GM18511 (cell line): Measurements from ENCODE around the gene DND1.
"Not testable (repeated sequence)": the region's sequence is repeated elsewhere in the genome, so short reads cannot be mapped to it uniquely, and the experiment has no call there.

Experiments
- ATAC-seq: cut with Tn5 transposase; IDR thresholded peaks from one replicate; pipeline ENCODE4 v1.9.1; 2021; ENCODE audit warnings: mild to moderate bottlenecking, moderate library complexity; ENCODE audit not compliant: unreplicated experiment

Gene DND1

DNA sequence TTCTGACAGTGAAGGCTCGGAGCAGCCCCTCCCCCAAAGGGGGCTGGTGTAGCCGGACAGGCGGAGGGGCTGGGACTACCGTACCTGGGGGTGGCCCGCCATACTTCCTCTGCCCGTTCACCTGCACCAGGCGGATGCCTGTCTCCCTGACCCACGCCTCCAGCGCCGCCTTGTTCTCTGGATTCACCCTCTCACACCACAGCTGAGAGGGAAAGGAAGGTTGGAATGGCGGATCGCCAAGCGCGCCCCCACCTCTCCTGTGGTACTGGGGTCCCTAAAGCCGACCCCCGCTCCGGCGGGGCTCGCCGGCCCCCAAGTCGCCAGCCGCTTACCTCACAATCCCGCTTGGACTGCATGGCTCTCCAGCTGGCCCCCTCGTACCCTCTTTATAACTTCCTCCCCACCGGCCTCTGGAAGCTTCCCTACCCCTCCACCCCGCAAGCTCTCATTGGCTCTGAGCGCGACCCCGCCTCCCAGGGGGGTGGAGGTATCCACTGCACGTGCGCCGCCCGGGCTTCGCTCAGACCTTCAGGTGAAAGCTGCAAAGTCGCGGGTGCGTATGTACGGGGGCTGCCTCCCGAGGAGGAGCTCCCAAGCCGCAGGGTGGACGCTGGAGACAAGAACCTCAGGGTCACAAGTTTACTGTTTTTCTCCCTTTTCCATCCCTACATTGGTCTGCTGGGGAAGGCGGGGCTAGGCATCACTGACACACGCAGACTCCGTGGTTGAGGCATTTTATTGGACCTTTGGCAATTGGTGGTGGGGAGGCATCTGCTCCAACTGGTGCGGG is at the start of gene DND1:
TSS of gene DND1 (minus strand) at position 390 of the 790 bp plus-strand sequence. CDS start at position 356, 34 bp downstream.
- no peak for ATAC-seq

DNA sequence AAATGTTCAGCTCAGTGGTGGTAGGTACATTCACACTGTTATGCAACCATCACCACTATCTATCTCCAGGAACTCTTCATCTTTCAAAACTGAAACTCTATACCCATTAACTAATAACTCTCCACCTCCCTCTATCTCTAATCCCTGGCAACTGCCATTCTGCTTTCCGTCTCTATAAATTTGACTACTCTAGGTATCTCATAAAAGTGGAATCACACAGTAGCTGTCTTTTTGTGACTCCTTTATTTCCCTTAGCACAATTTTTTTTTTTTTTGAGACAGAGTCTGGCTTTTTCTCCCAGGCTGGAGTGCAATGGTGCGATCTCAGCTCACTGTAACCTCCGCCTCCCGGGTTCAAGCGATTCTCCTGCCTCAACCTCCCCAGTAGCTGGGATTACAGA is 48.0 kb upstream of the DND1 start:
- not testable (repeated sequence) for ATAC-seq

DNA sequence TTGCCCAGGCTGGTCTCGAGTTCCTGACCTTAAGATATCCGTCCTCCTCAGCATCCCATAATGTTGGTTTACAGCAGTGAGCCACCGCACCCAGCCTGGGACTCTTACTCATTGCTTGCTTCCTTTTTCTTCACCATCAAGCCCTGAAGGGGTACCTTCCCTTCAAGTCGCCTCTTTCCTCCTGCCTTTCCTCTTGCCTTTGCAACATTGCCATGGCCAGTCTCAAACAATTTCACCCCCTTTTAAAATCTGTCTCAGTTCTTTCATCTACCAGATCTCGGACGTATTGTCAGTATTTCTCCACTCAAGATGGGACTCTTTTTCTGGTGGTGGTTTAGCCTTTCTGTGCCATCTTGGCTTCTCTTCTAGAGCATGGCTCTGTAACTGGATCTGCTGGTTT is 47.4 kb upstream of the DND1 start:
- peak; percentile 21 for ATAC-seq

DNA sequence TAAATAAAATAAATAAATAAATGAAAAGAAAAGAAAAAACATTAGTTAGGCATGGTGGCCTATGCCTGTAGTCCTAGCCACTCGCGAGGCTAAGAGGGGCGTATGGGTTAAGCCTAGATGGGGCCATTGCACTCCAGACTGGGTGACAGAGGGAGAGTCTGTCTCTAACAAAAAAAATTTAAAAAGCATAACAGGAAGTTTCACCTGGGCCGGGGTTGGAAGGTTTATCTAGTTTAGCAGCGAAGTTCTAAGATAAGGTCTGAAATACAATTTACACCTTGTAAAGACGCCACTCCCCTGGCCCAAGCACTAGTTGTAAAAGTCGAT is 44.9 kb upstream of the DND1 start:
- ATAC-seq, result no peak

DNA sequence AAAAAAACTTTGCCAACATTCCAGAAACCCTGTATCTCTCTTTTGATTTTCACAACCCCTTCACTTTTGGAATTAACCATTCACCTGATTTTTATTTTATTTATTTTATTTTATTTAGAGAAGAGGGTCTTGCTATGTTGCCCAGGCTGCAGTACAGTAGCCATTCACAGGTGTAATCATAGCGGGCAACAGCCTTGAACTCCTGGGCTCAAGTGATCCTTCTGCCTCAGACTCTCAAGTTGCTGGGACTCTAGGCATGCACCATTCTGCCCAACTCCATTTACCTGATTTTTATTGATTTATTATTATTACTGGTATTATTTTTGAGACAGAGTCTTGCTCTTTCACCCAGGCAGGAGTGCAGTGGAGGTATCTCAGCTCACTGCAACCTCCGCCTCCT is 42.9 kb upstream of the DND1 start:
- ATAC-seq, result not testable (repeated sequence)

DNA sequence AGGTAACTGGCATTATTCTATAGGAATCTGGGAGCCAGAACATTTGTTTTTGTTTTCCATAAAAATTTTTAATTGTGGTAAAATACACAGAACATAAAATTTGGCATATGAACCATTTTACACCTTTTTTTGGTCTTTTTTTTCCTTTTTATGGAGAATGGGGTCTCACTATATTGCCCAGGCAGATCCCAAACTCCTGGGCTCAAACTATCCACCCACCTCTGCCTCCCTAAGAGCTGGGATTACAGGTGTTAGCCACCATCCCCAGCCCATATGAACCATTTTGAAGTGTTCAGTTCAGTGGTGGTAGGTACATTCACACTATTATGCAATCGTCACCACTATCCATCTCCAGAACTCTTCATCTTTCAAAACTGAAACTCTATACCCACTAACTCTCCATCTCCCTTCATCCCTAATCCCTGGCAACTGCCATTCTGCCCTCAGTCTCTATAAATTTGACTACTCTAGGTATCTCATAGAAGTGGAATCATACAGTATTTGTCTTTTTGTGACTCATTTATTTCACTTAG is 40.3 kb upstream of the DND1 start:
- ATAC-seq, result no peak

DNA sequence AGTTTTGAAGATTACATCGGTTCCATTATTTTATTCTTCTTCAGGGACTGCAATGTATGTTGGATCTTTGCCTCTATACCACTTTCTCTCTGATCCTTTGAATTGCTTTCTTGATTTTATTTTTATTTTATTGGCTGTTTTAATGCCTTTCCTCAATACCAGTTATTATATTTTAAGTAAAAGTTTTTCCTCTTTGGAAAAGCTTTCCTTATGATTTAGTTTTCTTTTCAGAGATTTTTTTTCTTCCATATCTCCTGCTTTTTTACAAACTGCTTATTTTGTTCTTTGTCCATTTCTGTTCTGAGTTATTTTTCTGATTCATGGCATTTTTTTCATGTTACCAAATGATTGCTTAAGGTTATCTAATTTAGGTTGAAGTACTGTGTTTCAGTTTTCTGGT is 38.4 kb upstream of the DND1 start:
- no peak for ATAC-seq

DNA sequence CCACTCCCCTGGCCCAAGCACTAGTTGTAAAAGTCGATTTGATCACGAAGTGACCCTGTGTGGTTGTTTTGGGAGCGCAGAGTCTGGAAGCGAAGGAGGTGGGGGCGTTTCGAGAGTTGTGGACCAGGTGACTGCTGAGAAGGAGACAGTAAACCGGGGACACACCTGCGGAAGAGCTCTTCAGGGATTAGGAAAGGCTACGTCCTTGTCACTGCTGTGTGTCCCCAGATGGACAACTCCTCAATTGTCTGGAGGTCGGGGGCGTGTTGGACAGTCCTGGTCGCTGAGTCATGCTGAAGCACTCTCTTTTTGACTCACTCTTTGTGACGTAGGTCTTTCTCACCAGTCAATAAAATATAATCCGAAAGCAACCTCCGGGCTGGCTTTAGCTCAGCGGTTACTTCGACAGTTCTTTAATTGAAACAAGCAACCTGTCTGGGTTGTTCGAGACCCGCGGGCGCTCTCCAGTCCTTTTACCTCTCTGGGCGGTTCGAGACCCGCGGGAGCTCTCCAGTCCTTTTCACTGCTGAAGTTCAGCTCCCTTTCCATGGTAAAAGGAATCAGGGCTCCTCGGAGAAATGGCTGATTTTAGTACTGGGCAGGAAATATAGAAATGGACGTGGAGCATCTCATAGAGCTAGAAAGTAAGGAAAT is 37.6 kb upstream of the DND1 start:
- ATAC-seq, result peak; percentile 93

DNA sequence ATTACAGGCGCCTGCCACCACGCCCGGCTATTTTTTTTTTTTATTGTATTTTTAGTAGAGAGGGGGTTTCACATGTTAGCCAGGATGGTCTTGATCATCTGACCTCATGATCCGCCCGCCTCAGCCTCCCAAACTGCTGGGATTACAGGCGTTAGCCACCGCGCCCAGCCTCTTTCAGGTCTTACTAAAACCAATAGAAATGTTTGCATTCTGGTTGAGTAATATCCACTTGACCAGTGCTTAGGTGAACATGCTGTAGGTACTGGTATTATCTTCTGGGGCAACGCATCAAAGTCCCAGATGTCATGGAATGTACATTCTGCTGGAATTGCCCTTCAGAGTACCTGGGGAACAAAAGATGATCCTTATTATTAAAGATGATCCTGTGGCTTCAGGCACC is 35.4 kb upstream of the DND1 start:
- not testable (repeated sequence) for ATAC-seq

DNA sequence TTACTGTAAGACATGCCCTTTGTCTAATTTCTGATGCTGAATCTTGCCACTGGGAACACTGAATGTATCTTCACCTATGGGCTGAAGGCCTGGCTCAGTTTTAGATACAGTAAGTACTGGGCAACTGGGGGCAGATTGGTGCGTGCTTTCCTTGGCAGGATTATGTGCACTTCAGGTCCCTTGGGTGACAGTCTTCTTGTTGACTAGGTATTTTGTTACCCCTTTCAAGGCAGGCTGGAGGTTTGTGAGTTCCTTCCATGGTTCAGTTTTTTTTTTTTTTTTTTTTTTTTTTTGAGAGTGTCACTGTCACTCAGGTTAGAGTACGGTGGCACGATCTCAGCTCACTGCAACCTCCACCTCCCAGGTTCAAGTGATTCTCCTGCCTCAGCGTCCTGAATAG is 34.4 kb upstream of the DND1 start:
- no peak for ATAC-seq

DNA sequence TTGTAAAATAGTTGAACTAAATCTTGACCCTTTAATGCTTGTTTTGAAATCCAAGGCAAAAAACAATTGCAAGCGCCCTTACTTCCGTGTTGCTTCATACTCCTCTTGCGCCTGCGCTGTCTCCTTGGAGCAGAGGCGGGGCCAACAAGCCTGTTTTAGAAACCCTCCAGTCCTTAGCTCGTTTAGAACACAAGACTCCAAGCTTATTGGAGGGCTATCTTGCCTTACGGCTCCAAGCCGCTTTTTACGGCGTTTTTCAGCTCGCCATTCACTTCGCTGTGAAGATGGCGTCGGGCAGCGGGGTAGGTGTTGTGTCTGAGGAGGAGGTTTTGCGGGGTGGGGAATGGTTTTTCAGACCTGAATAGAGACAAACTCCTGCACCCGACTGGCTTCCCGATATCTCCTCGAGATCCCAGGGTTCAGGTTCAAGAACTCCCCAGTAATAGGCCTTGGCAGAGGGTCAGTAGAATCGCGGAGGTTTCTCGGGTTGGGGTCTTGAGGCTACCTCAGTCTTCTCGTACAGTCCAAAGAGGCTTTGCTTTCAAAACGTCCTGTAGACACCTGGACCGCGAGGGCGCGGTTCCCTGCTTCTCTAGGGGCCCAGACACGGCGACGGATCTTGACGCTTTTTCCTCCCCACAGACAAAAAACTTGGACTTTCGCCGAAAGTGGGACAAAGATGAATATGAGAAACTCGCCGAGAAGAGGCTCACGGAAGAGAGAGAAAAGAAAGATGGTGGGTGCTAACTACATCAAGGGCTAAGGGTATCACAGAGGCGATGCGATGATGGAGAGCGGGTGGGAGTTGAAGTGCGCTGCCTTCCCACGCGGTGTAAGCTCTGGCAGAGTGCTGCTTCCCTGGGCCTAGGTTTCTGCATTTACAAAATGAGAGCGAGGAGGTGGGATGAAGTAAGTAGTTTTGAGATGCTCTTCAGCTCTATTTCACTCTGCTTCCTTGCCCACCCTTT is 27.1 kb upstream of the DND1 start, which contains the start of gene ZMAT2:
TSS of gene ZMAT2 (plus strand) at position 271 of the 968 bp plus-strand sequence. CDS start at position 285, 14 bp downstream.
- ATAC-seq, result peak; percentile 99

DNA sequence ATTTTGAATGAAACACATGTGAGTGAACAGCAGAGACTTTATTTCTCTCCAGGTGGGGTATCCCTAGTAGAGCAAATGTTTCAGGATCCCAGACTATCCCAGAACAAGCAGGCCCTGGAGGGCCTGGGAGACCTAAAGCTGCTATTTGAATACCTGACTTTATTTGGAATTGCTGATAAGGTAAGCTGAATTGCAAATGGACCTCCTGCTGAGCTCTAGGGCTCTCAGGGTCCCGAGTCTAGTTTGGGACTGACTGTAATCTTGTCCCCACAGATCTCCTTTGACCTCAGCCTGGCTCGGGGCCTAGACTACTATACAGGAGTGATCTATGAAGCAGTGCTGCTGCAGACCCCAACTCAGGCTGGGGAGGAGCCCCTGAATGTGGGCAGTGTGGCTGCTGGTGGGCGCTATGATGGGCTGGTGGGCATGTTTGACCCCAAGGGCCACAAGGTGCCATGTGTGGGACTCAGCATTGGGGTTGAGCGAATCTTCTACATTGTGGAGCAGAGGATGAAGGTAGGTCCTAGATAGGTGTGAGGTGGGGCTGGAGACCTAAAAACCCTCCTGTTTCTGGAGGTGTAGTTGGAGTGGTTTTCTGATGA is 23.6 kb upstream of the DND1 start:
- ATAC-seq, result no peak

DNA sequence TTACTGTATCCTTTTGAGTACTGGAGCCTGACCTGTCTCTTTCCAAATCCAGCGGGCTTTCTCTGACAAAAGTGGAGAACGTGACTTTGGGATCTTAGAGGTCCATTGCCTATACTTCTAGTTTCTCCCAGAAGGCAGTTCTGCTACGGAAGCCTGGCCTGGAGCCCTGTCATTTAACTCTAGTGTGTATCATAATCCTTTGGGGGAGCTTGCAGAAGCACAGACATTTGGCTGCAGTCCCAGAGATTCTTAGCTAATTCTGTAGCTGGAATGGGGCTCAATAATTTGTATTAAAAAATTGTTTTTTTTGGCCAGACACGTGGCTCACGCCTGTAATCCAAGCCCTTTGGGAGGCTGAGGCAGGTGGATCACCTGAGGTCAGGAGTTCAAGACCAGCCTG is 20.9 kb upstream of the DND1 start:
- ATAC-seq, result no peak

DNA sequence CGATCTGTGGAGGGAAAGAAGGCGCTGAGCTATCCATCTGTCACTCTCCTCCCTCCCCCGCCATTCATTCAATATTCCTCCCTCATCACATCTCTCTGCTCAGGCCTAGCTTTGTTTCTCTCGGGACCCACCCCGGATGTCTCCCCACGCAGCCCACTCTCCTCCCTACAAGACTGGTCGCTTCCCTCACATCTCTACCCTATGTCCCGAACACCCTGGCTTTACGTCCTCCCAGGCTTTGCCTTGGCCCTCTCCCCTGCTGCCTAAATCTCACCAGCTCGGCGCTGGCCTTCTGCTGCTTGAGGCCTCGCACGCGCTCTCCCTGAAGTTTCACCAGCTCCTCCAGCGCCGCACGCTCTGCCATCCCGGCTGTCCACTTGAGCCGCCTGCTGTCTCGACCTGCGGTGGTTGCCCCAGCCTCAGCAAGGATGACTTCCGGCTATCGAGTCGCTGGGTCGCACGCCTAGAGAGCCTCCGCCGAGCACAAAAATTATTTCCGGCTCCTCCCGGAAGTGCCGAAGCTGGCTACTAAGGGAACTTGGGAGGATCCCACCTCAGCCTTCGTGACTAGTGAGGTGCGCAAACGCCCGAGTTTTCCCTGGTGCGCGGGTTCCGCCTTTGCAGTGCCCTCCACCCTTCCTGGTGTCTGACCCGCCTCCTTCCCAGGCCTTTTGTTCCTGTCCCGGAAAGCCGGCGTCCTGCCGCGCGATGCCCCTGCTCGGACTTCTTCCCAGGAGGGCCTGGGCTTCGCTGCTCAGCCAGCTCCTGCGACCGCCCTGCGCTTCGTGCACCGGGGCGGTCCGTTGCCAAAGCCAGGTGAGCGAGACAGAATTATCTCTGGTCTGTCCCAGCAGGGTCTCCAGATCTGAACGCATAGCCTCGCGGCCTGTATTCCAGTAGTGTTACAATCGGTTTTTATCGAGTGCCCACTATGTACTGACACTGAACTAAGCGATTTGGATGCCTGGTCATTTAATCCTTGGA is 17.9 kb upstream of the DND1 start, which contains the start of the genes HARS1 and HARS2:
TSS of gene HARS1 (minus strand) at position 430 of the 984 bp plus-strand sequence. CDS start at position 364, 66 bp downstream.
TSS of gene HARS2 (plus strand) at position 515 of the 984 bp plus-strand sequence. CDS start at position 709, 194 bp downstream.
- ATAC-seq, result peak; percentile 98

DNA sequence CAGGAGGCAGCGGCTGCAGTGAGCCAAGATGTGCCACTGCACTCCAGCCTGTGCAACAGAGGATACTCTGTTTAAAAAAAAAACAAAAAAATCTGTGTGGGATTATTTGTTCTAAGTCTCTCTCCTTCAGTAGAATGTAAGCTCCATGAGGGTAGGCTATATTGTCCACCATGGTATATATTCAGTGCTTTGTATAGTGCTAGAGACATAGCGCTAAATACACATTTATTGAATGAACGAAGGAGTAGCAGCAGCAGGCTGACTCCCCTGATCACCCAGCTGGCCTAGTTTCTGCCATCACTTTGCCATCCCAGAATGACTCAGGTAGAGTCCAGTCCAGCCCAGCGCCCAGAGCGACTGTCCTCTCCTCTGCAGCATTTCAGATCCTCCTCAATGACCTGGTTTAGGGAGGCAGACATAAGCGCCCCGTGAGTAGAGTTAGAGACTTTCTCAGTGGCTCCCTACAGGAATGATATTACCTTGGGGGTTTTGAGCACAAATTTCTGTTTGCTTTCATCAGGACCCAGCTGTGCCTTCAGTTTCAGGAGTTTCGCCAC is 17.1 kb upstream of the DND1 start:
- ATAC-seq, result peak; percentile 4

DNA sequence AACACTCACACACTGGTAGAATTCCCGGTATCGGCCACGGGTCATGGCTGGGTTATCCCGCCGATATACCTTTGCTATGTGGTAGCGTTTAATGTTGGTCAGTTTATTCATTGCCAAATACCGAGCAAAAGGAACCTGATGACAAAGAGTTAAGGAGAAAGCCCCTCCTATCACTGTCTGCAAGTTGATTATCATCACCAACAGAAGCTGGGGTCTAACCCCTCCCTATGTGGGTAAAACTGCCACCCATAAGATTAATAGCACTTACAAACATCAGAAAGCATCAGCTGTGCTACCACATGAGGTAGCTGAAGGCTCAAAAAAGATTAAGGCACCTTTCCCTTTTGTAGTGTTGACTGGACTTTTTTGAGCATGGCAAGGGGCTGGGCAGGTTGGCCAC is 5.6 kb upstream of the DND1 start:
- ATAC-seq, result no peak

DNA sequence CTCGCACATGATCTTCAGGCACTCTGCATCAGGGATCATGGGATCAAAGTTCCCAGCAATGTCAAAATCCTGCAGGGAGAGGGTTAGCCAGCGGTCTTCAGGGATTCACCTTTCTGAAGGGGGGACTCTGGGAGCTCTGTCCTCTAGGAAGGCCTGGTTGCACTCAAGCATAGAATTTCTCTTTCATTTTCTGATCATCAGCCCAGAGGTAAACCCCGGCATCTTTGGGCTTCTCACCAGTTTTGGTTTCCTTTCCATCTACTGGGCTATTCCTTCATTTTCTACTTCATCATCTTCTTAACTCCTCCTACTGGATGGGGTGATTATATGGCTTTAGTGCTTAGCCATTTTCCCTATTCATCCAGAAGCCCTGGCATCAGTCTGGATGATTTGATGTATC is 4.6 kb upstream of the DND1 start:
- ATAC-seq, result peak; percentile 72

DNA sequence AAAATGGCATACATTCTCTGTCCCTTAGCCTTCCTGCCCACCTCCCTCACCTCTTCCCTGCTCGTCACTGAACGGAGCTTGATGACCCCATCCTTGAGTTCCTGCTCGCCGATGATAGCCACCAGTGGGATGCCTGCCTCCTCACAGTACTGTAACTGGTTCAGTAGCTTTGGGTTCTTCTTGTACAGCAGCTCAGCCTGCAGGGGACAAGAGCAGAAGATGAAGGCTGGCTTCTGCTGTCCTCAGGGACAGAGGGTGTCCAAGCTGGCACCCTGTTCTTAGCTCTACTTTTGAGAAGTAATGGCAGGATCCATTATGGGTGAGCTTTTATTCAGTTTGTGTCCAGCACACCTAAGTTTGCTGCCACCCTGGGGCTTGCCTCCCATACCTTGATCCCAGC is 1.3 kb upstream of the DND1 start:
- no peak for ATAC-seq

DNA sequence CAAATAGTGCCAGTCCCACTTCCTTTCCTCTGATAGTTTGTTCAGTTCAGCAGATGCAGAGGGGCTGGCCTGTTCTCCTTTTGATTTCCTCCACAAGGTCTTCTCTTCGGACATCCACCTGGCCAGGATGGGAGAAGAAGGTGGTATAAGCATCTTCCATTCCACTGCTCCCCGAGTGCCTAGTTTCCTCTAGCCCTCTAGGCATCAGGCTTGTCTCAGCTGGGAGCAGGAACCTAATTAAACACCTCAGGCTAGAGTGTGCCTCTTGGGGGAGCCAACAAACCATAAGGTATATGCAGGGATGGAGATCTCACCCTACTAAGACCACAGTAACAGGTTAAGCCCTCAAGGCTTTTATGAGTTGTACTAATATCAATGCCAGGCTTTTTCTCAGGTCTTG is 835 bp upstream of the DND1 start:
- no peak for ATAC-seq
